Prostate gland (tissue), 2 donors: Measurements from ENCODE around the gene CCDC12.

Experiments
- POLR2AphosphoS5 ChIP-seq: sonication (generic); formaldehyde crosslinking; IDR thresholded peaks from one replicate; pipeline ENCODE4 v1.6.1; 2017; ENCODE audit warnings: antibody characterized with exemption
- TF ChIP-seq, protein P1 (sequence below), 4 experiments: fragments of 200-600 bp in 2 of 4; fragments of 450-650 bp in 2 of 4; sonication (generic) in 2 of 4; IDR thresholded peaks; 1 replicate in 3 of 4; 2 replicates in 1 of 4; pipeline ENCODE4 v1.5.1; 2016 to 2019; ENCODE audit warnings: antibody characterized with exemption in 4 of 4, mild to moderate bottlenecking in 2 of 4, moderate library complexity in 2 of 4

DNA sequence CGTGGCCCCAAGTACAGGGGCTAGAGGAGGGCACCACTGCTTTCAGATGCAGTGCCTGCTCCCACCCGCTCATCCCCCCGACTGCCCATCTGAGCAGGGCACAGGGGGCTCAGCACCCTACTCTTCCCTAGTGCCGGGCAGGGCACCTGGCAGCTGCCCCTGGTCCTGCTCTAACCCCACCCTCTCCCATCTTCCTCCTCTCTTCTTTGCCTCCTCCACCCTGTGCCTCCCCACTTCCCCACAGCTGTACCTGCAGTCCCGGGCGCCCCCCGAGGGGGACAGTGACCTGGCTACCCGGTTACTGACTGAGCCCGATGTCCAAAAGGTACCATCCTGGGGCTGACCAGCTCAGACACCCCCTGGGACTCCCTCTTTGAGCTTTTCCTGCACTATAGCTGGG, 15.7 kb upstream of the CCDC12 start:
- TF ChIP-seq POLR2AphosphoS5 = no peak
- TF ChIP-seq, protein P1, sequence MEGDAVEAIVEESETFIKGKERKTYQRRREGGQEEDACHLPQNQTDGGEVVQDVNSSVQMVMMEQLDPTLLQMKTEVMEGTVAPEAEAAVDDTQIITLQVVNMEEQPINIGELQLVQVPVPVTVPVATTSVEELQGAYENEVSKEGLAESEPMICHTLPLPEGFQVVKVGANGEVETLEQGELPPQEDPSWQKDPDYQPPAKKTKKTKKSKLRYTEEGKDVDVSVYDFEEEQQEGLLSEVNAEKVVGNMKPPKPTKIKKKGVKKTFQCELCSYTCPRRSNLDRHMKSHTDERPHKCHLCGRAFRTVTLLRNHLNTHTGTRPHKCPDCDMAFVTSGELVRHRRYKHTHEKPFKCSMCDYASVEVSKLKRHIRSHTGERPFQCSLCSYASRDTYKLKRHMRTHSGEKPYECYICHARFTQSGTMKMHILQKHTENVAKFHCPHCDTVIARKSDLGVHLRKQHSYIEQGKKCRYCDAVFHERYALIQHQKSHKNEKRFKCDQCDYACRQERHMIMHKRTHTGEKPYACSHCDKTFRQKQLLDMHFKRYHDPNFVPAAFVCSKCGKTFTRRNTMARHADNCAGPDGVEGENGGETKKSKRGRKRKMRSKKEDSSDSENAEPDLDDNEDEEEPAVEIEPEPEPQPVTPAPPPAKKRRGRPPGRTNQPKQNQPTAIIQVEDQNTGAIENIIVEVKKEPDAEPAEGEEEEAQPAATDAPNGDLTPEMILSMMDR (IDR thresholded peaks at IDR 0.05) = no peak
